GM21529 (cell line): ENCODE measurements around the gene ASCL4.
A peak's percentile ranks its signal among the peaks of the same experiment; 100 is the strongest.
"Not testable (repeated sequence)": the region's sequence is repeated elsewhere in the genome, so short reads cannot be mapped to it uniquely, and the experiment has no call there.

ENCODE experiments used
- ATAC-seq: cut with Tn5 transposase; IDR thresholded peaks from one replicate; pipeline ENCODE4 v1.9.1; 2021; ENCODE audit not compliant: unreplicated experiment

The ASCL4 gene, protein sequence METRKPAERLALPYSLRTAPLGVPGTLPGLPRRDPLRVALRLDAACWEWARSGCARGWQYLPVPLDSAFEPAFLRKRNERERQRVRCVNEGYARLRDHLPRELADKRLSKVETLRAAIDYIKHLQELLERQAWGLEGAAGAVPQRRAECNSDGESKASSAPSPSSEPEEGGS

DNA sequence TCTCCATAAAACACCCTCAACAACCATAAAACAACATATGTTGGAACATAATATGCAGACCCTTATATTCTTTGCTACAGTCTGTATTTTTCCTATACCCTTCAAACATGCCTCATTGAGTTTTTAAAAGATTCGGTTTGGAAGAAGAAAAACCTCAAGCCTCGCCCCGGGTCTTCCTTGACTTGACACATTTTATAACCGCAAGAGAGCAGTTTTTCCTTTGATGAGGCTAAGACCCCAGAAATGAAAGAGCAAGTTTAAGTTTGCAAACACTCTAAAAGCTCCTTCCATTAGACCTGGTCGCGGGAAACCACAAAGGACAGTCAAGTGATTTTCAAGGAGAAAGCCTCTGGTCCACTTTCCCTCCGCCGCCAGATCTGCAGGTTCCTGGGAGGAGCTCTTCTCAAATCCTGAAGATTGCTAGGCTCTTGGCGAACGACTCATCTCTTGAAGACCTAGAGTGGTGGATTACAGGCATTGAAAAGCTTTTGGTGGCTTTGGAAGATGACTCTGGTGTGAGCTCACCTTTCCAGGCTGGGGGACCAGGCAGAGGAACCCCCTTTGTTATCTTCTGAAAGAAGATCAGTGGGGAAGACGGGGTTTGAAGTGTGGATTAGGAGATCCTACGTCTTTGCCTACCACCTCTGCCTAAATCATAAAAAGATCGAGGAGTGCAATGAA lies at the start of gene ASCL4:
ASCL4 (plus strand) TSS at position 356 of the 681 bp plus-strand sequence. CDS start 515 bp downstream, outside the sequence.
- no peak for ATAC-seq

DNA sequence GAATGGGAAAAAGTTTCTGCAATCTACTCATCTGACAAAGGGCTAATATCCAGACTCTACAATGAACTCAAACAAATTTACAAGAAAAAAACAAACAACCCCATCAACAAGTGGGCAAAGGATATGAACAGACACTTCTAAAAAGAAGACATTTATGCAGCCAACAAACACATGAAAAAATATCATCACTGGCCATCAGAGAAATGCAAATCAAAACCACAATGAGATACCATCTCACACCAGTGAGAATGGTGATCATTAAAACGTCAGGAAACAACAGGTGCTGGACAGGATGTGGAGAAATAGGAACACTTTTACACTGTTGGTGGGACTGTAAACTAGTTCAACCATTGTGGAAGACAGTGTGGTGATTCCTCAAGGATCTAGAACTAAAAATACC lies 47.2 kb upstream of the ASCL4 start:
- not testable (repeated sequence) for ATAC-seq

DNA sequence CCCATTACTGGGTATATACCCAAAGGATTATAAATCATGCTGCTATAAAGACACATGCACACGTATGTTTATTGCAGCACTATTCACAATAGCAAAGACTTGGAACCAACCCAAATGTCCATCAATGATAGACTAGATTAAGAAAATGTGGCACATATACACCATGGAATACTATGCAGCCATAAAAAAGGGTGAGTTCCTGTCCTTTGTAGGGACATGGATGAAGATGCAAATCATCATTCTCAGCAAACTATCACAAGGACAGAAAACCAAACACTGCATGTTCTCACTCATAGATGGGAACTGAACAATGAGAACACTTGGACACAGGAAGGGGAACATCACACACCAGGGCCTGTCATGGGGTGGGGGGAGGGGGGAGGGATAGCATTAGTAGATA lies 46.8 kb upstream of the ASCL4 start:
- not testable (repeated sequence) for ATAC-seq

DNA sequence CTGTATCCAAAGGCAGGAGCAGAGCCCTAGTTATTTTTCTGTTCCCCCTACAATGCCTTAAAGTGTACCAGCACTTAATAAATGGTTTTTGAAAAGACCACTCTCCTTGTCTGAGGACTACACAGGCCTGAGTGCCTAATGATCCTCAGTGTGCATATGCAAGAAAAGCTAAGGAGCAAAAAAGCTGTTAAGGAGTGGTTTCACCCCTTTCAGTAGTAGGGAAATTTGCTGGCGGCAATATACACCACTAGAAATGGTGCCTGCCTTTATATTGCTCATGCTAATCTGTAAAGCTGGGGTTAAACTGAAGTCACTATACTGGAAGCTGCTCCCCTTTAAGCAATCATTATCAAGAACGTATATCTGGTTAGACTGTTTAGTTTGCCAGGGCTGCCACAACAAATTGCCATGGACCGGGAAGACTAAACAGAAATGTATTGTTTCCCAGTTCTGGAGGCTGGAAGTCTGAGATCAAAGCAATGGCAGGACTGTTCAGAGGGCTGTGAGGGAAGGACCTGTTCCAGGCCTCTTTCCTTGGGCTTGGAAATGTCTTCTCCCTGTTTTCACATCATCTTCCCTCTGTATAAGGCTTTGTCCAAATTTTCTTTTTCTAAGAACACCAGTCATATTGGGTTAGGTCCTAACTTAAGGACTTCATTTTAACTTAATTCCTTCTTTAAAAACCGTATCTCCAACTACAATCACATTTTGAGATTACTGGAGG lies 43.7 kb upstream of the ASCL4 start:
- ATAC-seq, result no peak

DNA sequence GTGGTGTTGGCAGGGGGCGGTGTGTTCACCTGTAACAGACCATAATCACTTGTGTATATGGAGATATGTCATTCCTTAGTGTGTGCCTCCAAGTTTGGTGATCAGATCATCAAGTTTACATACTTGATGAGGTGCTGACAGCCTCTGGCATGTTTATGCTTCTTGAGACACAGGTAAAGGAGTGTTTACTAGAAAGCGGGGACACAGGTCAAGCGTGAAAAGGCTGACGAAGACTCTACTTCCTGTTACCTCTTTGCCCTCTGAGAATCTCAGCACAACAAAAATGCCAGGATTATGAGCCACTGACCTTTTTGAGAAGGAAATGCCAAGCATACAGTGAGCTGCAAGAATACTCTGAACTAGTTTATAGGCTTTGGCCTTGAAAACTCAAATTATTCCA lies 43.1 kb upstream of the ASCL4 start:
- no peak for ATAC-seq

DNA sequence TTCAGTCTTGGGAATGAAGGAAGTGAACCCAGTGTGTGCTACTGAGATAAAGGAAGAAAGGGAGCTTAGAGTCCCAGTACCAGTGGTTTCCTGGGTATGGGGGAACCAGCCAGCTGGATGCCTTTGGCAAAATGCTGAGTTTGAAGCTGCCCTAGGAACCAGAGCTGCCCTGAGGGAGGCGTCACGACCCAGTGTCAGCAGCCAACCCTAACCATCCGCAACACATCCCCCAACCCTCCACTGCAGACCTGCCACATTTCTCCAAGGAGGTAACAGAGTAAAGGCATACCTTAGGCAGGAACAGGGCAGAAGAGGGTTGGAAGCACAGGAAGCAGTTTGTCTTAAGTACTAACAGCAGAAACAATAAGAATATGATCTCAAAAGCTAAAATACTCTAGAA lies 42.1 kb upstream of the ASCL4 start:
- ATAC-seq, result no peak

DNA sequence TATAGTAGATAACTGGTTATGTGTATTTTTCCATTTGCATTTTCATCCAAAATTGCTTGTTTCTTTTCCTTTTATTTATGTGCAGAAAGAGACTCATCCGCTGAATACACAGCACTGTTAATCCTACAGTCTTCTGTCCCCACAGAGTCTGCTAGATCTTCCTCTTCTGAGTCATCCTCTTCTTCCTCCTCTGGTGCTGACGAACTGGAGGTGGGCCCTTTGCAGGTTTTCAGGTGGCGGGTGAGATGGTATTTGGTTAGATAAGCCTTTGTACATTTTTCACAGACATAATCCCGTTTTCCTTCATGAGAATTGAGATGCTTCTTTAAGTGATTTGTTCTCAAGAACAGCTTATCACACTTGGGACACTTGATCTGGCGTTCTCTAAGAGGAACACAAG lies 40.4 kb upstream of the ASCL4 start:
- ATAC-seq, result no peak

DNA sequence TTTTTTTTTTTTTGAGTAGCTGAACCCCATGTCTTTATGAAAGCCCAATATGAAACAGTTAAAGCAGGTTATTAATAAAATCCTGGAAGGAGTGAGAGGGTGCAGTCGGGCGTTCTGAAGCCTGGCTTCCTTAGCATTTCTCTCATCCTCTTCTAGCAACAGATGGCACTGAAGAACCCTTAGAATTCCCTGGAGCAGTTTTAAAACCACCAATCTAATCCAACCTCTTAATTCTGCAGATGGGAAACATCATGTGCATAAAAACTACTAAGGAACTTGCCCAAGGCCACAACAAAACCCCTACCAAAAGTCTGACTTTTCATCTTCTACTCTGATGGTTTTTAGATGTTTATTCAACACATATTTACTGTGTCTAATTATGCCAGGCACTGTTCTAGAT lies 38.7 kb upstream of the ASCL4 start:
- ATAC-seq, result no peak

DNA sequence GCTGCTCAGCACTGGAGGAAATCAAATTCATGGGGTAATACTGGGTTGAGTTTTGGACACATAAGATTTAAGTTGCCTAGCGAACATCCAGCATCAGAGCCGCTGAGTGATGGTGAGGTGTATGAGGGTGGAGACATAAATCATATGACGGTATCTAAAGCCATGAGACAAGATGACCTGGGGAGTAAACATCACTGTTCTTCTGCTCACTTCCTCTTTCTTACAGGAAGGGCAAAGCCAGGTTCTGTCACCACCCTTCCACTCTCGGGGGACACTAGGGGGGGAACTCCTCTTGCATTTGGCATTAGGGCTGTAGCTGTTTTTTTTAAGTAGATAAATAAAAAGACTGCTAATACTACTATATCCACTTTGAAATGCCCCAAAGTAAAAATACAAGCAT lies 37.6 kb upstream of the ASCL4 start:
- peak; percentile 94 for ATAC-seq

DNA sequence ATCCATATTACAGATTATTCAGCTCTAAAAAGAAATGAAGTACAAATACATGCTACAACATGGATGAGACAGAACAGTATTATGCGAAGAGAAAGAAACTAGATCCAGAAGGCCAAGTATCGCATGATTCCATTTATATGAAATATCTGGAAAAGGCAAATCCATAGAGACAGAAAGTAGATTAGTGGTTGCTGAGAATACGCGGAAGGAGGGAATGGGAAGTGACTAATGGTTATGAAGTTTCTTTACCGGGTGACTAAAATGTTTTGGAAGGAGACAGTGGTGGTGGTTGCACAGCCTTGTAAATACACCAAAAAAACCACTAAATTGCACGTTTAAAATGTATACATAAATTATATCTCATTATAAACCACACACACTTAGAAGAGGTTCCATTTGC lies 26.0 kb upstream of the ASCL4 start:
- no peak for ATAC-seq

DNA sequence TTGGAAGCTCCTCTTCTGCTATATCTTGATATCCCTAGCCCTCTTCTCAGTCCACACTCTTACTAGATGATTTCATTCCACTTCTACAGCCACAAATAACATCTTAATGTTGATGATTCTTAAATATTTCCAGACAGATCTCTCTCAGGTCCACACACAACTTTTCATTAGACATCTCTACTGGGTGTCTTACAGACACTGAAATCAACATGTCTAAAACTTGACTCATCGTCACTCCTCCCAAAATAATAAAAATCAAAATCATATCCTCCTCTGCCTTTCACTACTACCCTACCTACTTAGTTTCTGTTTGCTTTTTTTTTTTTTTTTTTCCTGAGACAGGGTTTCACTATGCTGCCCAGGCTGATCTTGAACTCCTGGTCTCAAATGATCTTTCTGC lies 25.4 kb upstream of the ASCL4 start:
- ATAC-seq, result no peak

DNA sequence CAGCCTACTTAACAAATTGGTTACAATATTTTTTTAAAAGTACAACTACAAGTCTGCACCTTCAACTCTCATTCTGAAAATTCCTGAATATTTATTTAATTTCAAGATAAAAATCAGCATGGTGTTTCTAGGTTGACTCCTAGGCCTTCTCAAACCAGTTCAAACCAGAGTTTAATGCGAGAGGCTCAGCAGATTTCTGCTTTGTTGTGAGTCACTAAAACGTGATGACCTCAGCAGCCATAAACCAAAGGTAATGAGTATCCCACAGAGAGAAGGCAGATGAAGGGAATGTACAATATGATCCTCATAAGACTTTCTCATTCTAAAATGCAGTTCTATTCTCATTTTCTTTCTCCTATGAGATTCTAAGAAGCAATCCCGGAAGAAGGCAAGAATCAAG lies 15.1 kb upstream of the ASCL4 start:
- no peak for ATAC-seq

DNA sequence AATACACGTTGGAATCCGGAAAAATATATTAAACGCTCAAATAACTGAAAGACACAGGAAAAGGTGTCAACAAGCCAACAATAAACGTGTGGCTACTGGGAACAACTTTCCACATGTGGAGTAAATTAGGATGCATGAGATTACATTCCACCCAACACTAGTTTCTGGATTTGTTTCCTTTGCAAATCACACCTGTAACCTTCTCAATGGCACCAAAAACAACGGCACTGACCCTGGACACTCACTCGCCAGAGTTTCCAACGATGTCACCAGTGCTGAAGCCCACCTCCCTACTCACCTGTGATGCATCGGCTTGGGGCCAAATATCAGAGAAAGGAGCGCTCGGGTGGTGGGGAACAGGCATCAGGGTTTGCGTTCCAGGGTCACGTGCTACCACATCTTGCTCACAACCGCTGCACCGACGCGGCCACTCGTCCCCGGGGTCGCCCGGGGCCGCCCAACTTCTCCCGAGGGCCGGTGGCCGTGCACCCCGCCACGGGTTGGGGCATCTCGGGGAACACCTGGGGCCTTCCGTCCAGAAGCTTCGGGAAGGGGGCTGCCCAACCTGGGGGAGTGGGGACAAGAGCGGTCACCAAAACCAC lies 14.2 kb upstream of the ASCL4 start:
- peak; percentile 27 for ATAC-seq

DNA sequence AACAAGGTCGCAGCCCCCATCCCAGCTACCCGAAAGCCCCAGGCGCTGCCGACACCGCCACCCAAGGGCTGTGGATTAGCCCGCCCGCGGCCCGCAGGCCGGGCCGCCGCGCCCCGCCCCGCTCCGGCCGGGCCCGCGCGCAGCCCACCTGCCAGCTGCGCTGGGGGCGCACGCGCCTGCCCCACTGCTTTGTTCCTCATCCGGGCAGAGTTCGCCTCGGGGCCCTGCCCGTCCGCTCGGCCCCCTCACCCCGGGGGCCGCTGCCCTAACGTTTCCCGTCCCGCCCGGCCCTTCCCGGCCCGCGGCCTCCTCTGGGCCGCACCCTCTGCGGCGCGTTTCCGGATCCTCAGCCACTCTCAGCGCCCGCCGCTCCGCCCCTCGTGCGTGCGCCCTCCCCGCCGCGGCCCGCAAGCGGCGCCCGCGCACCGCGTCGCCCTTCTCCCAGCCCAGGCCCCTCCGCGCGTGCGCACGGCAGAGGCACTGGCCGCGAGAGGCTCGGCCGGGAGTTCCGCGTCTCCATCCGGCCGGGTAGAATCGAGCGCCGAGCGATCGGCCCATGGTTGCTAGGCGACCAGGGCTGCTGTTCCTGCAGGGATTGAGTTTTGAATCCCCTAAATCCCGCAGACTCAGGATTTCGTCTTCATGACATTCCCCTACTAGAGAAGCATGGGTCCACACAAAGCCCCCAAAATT lies 13.5 kb upstream of the ASCL4 start, which contains the start of gene PRDM4:
PRDM4 (minus strand) TSS at position 329 of the 693 bp plus-strand sequence. CDS start 622 bp downstream, outside the sequence.
- ATAC-seq, result peak; percentile 94

DNA sequence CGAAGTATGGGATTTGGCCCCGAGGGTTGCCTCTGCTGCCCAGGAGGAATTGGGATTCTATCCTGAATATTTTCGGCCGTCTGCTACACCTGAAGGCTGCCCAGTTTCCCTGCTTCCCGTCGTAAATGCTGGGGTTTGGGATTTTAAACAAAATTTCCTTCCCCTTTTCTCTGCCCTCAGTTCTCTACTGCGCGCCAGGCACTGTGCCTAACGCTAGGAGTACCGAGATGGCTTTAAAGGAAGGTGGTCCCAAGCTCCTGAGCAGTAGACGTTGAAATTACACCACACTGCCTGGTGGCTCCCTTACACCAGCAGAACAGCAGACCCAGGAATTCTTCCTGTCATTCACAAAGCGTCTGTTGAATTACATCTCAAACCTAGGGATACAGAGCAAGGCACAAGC lies 13.0 kb upstream of the ASCL4 start:
- no peak for ATAC-seq

DNA sequence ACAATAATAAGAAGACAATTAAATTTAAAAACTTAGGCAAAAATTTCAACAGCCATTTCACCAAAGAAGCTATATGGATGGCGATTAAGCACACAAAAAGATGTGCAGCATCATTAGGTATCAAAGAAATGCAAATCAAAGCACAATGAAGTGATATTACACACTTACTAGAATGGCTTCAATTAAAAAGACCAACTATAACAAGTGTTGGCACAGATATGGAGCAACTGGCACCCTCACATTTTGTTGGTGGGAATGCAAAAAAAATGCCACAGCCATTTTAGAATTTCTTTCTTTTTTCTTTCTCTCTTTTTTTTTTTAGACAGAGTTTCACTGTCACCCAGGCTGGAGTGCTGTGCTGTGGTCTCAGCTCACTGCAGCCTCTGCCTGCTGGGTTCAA lies 11.6 kb upstream of the ASCL4 start:
- no peak for ATAC-seq

DNA sequence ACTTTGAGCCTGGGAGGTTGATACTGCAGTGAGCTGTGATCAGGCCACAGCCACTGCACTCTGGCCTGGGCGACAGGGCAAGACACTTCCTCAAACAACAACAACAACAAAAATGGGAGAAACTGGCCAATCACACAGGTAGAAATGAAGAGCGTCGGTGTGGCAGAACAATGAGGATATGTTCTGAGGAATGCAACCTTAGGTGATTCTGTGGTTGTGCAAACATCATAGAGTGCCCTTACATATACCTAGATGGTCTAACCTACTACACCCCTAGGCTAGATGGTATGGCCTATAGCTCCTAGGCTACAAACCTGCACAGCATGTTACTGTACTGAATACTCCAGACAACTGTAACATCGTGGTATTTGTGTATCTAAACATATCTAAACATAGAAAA lies 9.9 kb upstream of the ASCL4 start:
- ATAC-seq, result no peak

DNA sequence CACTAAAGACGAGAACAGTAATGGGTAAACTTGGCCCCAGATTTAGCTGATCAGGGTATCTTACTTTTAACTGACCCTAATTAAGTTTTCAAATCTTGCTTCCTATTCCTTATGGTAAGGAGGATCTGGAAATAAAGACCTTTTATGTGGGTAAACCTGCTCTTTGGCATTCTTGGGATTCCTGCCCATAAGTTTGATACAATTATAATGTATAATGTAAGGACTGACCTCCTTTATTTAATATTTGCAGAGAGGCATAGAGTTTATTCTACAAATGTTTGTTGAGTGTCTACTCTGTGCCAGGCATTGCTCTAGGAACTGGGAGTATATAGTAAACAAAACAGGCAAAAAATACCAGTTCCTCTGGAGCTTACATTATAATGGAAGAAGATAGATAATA lies 9.2 kb upstream of the ASCL4 start:
- no peak for ATAC-seq

DNA sequence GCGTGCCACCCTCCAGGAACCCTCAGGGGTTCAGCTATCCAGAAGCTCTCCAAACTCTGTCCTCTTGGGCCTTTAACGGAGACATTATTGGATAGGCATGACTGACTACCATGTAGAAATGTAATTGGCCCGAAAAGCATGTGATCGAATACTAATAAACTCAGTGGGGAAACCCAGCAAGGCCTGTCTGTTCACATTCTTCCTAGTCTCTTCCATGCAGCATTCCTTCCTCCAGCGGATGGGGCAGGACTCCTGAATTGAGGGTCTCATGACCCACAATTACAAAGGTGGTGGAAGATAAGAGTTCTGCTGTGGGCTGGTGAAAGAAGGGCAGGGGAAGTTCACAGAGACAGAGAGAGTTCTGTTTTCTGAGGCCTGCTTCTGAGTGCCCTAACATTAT lies 7.0 kb upstream of the ASCL4 start:
- ATAC-seq, result no peak

DNA sequence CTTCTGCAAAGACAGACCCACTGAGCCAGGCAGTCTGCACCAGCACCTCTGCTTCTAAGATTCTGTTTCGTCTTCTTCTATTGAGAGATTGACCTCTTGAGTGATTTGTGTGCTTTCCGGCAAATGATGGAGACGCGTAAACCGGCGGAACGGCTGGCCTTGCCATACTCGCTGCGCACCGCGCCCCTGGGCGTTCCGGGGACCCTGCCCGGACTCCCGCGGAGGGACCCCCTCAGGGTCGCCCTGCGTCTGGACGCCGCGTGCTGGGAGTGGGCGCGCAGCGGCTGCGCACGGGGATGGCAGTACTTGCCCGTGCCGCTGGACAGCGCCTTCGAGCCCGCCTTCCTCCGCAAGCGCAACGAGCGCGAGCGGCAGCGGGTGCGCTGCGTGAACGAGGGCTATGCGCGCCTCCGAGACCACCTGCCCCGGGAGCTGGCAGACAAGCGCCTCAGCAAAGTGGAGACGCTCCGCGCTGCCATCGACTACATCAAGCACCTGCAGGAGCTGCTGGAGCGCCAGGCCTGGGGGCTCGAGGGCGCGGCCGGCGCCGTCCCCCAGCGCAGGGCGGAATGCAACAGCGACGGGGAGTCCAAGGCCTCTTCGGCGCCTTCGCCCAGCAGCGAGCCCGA lies 703 bp downstream of the ASCL4 start:
- no peak for ATAC-seq

DNA sequence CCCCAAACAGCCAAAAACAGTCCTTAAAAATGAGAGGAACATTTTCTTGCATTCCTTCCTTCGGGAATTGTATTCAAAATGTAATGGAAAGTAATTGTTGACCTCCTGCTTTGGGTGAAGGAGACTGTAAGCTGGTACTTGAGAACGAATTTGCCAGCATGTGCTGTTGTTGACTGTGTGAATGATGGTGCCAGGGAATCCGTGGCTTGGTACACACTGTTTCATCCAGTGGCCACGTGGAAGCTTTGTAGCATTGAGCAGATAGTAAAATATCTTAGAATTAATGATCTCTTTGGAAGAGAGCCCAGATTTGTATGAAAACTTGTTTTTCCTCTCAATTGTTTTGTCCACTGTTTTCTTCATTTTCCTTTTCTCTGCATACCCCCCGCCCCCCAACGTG lies 1.7 kb downstream of the ASCL4 start:
- no peak for ATAC-seq
